ENCODE data around the gene RGL2.

DNA sequence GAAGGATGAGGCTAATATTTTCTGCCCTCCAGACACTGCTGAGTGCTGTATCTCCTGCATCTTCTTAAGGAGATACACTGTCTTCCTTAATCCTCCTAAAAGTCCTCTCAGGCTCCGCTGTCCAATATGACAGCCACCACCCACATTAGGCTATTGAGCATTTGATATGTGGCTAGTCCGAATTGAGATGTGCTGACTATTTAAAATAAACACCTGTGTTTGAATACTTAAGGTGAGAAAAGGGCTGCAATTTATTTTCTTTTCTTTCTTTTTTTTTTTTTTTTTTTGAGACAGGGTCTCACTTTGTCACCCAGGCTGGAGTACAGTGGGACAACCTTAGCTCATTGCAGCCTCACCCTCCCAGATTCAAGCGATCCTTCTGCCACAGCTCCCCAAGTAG, 3.1 kb upstream of the RGL2 start:
- TF ChIP-seq EP300 (IDR thresholded peaks at IDR 0.05) (no peak), POLR2AphosphoS5 (IDR thresholded peaks at IDR 0.05) (no peak)
